WI38 (cell line): Measurements from ENCODE around the gene RPL39L.
A peak's percentile ranks its signal among the peaks of the same experiment; 100 is the strongest.

ENCODE experiments used
- H3K4me3 ChIP-seq: 2 replicates; pipeline ENCODE4 v1.5.1; 2011; ENCODE audit warnings: low read depth, mild to moderate bottlenecking, control low read depth, low read length
- TF ChIP-seq, protein P1 (sequence below): IDR thresholded peaks from 2 replicates; pipeline ENCODE4 v1.5.1; 2012; ENCODE audit warnings: low read depth, mild to moderate bottlenecking, control low read depth, low read length

RPL39L gene

DNA sequence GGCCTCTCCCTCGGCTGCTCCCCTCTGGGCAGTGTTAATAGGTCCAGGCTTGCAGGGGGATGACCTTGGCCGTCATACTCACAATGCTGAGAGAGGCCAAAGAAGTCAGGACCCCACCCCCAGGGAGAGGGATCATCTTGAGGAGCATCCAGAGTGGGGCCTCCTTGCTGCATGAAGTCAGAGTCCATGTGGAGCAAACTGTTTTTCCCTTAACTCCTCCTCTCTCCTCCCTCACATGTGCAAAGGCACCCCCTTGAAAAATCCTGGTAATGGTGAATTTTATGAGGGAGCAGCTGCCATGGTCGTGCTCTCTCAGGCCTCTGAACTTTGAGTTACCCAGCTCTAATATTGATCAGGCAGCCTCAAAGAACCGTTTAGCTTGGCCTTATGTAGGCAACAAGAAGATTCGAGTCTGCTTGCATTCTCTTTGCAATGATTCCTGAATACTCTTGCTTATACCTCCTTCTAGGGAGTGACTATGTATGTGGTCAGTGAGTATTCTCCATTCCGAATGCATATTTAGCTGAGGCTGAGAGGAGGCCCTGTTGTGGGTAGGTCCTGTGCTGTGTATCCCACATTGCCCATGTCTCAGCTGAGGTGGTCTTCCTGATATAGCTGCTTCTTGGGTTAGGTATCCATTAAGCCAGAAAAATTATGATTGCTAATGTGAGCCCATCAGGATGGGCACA is 23.1 kb upstream of the RPL39L start:
- TF ChIP-seq, protein P1, sequence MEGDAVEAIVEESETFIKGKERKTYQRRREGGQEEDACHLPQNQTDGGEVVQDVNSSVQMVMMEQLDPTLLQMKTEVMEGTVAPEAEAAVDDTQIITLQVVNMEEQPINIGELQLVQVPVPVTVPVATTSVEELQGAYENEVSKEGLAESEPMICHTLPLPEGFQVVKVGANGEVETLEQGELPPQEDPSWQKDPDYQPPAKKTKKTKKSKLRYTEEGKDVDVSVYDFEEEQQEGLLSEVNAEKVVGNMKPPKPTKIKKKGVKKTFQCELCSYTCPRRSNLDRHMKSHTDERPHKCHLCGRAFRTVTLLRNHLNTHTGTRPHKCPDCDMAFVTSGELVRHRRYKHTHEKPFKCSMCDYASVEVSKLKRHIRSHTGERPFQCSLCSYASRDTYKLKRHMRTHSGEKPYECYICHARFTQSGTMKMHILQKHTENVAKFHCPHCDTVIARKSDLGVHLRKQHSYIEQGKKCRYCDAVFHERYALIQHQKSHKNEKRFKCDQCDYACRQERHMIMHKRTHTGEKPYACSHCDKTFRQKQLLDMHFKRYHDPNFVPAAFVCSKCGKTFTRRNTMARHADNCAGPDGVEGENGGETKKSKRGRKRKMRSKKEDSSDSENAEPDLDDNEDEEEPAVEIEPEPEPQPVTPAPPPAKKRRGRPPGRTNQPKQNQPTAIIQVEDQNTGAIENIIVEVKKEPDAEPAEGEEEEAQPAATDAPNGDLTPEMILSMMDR, result no peak
- no peak overlapping the region for H3K4me3 ChIP-seq

DNA sequence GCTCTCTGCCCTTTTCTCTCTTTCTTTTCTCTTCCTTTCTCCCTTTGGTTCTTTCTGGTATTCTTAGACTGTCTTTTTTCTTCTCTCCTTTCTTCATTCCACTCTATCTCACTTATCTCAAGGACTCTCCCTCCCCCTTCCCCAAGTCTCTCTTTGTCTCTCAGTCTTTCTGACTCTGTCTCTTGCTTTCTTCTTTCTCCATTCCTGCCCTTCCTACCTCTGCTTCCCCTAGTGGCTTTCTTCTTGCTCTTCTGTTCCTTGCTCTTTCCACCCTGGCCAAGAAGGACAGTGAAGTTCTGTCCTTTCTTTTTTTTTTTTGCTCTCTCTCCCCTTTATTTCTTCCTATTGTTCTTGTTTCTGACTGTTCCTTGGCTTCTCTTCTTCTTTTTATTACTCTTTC is 22.3 kb upstream of the RPL39L start:
- TF ChIP-seq, protein P1, result no peak
- no peak overlapping the region for H3K4me3 ChIP-seq

DNA sequence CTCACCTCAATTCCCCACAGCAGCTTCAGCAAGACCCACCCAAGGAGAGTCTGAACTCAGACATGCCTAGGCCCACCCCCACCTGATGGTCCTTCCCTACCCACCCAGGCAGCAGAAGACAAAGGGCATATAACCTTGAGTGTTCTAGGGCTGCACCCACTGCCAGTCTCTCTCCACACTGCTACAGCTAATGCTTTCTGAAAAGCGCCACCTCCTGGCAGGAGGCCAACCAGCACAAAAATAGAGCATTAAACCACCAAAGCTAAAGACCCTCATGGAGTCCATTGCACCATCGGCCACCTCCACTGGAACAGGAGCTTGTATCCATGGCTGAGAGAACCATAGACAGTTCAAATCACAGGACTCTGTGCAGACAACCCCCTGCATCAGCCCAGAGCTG is 11.3 kb upstream of the RPL39L start:
- TF ChIP-seq, protein P1, result no peak
- H3K4me3 ChIP-seq, result no peak overlapping the region

DNA sequence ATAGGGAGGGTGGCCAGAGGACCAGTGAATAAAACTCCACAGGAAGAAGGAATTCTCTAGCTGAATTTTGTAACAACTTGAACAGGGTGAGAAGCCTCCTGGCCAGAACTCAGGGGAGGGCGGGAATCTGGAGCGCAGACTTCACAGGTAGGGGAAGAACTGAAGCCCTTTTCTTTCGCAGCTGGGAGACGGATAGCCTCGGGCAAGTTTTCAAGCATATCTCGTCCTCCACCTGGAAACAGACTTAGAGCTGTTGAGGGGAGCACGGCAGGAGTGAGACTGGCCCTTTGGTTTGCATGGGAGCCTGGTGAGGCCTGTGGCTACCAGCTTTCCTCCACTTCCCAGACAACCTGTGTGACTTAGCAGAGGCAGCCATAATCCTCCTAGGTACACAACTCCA is 10.9 kb upstream of the RPL39L start:
- H3K4me3 ChIP-seq, result no peak overlapping the region
- TF ChIP-seq, protein P1, result no peak

DNA sequence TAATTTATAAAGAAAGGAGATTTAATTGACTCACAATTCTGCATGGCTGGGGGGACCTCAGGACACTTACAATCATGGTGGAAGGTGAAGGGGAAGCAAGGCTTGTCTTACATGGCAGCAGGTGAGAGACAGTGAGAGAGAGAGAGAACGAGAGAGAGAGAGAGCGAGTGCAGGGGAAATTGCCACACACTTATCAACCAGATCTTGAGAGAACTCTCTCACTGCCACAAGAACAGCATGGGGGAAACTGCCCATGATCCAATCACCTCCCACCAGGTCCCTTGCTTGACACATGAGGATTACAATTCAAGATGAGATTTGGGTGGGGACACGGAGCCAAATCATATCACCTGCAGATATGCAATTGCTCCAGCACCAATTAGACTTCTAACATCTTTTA is 7.1 kb upstream of the RPL39L start:
- no peak overlapping the region for H3K4me3 ChIP-seq
- TF ChIP-seq, protein P1, result no peak

DNA sequence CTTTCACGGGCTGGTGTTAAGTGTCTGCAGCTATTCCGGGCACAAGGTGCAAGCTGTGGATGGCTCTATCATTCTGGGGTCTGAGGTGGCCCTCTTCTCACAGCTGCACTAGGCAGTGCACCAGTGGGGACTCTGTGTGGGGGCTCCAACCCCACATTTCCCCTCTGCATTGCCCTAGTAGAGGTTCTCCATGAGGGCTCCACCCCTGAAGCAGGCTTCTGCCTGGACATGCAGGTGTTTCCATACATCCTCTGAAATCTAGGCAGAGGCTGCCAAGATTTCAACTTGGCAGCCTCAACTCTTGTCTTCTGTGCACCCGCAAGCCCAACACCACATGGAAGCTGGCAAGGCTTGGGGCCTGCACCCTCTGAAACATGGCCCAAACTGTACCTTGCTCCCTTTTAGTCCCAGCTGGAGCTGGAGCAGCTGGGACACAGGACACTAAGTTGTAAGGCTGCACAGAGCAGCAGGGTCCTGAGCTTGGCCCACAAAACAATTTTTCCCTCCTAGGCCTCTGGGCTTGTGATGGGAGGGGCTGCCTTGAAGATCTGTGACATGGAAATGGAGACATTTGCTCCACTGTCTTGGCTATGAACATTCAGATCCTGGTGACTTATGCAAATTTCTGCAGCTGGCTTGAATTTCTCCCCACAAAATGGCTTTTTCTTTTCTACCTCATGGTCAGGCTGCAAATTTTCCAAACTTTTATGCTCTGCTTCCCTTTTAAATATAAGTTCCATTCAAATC is 6.0 kb upstream of the RPL39L start:
- TF ChIP-seq, protein P1, result no peak
- no peak overlapping the region for H3K4me3 ChIP-seq

DNA sequence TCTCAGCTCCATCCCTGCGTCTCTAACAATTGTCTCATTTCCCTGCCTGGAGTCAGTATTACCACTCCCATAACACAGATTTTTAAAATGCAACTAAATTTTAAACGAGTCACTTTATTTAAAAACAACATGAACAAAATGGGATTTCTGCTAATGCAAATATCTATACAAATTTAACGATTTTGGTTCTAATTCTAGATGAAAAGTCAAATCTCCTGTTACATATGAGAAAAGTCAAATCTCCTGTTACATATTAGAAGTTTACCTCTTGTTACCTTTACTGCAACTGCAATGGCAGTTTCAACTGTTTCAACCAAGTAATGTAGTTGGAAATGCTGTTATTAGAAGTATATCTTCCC is 578 bp upstream of the RPL39L start:
- peak overlapping the region; percentile 72 for H3K4me3 ChIP-seq
- TF ChIP-seq, protein P1, result no peak
